Measurements from ENCODE around the gene NDFIP2. TPM values are rescaled to one million over a fixed set of nuclear protein-coding genes. Genes with fewer than 3 reads are reported as not detected.
"Not testable (repeated sequence)": the region's sequence is repeated elsewhere in the genome, so short reads cannot be mapped to it uniquely, and the experiment has no call there.

Gene NDFIP2
- total RNA-seq, 1 donor from 2014 or later, result 46.8 TPM

GRCh38 chr13:79593641-79594275, 112.8 kb downstream of the NDFIP2 start:
- H3K36me3 ChIP-seq (ENCODE audit: control insufficient read depth, insufficient read depth, low read length), result no peaks in the 10 kb centered on the region

GRCh38 chr13:79600146-79600545, 119.2 kb downstream of the NDFIP2 start:
- H3K27me3 ChIP-seq (ENCODE audit: control insufficient read depth, insufficient read depth, low read length); H3K4me3 ChIP-seq (ENCODE audit: low read depth, low read length); H3K36me3 ChIP-seq (ENCODE audit: control insufficient read depth, insufficient read depth, low read length); DNase-seq (ENCODE audit: low read depth): not testable (repeated sequence)

More at GRCh38 chr13:79593641-79594275, 112.8 kb downstream of the NDFIP2 start:
- no peak for TF ChIP-seq CTCF (IDR thresholded peaks at IDR 0.05; ENCODE audit: insufficient read depth, low read length, poor library complexity, severe bottlenecking)
- Histone ChIP-seq H3K27me3 (ENCODE audit: control insufficient read depth, insufficient read depth, low read length) (no peaks in the 10 kb centered on the region), H3K4me3 (ENCODE audit: low read depth, low read length) (no peak overlapping the region)
- DNase-seq (ENCODE audit: low read depth), result peak; percentile 7

GRCh38 chr13:79602936-79603335, 122.0 kb downstream of the NDFIP2 start:
- H3K36me3 ChIP-seq (ENCODE audit: control insufficient read depth, insufficient read depth, low read length), result no peaks in the 10 kb centered on the region
- no peak for DNase-seq (ENCODE audit: low read depth)
- no peak overlapping the region for H3K4me3 ChIP-seq (ENCODE audit: low read depth, low read length)
- no peak for TF ChIP-seq CTCF (IDR thresholded peaks at IDR 0.05; ENCODE audit: insufficient read depth, low read length, poor library complexity, severe bottlenecking)
- no peaks in the 10 kb centered on the region for H3K27me3 ChIP-seq (ENCODE audit: control insufficient read depth, insufficient read depth, low read length)

- Histone ChIP-seq H3K36me3 (ENCODE audit: control insufficient read depth, insufficient read depth, low read length) (no peaks in the 10 kb centered on the region), H3K4me3 (ENCODE audit: low read depth, low read length) (no peak overlapping the region), H3K27me3 (ENCODE audit: control insufficient read depth, insufficient read depth, low read length) (no peaks in the 10 kb centered on the region)
- TF ChIP-seq CTCF (IDR thresholded peaks at IDR 0.05; ENCODE audit: insufficient read depth, low read length, poor library complexity, severe bottlenecking), result no peak
- DNase-seq (ENCODE audit: low read depth), result no peak
These were observed 123.8 kb downstream of the NDFIP2 start for GRCh38 chr13:79604752-79605151.

Other genes with a start within 250 kb of the NDFIP2 start
- 24.7 and 25.6 TPM in 2 replicates for gene RBM26, start 74.9 kb upstream of the NDFIP2 start, total RNA-seq

All from kidney epithelial cell (primary cell).